ENCODE results near the gene VIL1. TPM values are rescaled to one million over a fixed set of nuclear protein-coding genes. Genes with fewer than 3 reads are reported as not detected.

Gene VIL1
- total RNA-seq, 6 experiments from 2014 or later = 2.1 to 118 (median 19.1) TPM

- Histone ChIP-seq H3K9me3 (no peaks in the 10 kb centered on the region), H3K4me3 (no peak overlapping the region), H3K27me3 (no peaks in the 10 kb centered on the region), H3K4me1 (peaks cover 0 to 5% (median 0%) of the 10 kb centered on the region in 4 donors), H3K36me3 (peaks cover 0 to 15% (median 2%) of the 10 kb centered on the region in 4 donors), H3K27ac (no peak overlapping the region)
- WGBS (ENCODE audit: insufficient coverage, low coverage, low lambda C conversion rate, missing lambda C conversion rate) = 90% methylated on average over 6 of the region's 9 CpGs
- TF ChIP-seq, protein P1, sequence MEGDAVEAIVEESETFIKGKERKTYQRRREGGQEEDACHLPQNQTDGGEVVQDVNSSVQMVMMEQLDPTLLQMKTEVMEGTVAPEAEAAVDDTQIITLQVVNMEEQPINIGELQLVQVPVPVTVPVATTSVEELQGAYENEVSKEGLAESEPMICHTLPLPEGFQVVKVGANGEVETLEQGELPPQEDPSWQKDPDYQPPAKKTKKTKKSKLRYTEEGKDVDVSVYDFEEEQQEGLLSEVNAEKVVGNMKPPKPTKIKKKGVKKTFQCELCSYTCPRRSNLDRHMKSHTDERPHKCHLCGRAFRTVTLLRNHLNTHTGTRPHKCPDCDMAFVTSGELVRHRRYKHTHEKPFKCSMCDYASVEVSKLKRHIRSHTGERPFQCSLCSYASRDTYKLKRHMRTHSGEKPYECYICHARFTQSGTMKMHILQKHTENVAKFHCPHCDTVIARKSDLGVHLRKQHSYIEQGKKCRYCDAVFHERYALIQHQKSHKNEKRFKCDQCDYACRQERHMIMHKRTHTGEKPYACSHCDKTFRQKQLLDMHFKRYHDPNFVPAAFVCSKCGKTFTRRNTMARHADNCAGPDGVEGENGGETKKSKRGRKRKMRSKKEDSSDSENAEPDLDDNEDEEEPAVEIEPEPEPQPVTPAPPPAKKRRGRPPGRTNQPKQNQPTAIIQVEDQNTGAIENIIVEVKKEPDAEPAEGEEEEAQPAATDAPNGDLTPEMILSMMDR (IDR thresholded peaks at IDR 0.05) = no peak
- TF ChIP-seq POLR2A (IDR thresholded peaks at IDR 0.05) = no peak
- intact Hi-C loops (cut with DNase I) = no loop called here
- DNase-seq = no peak
- no peak for ATAC-seq
Measured at GRCh38 chr2:218434456-218434855, 15.5 kb downstream of the VIL1 start.

DNA sequence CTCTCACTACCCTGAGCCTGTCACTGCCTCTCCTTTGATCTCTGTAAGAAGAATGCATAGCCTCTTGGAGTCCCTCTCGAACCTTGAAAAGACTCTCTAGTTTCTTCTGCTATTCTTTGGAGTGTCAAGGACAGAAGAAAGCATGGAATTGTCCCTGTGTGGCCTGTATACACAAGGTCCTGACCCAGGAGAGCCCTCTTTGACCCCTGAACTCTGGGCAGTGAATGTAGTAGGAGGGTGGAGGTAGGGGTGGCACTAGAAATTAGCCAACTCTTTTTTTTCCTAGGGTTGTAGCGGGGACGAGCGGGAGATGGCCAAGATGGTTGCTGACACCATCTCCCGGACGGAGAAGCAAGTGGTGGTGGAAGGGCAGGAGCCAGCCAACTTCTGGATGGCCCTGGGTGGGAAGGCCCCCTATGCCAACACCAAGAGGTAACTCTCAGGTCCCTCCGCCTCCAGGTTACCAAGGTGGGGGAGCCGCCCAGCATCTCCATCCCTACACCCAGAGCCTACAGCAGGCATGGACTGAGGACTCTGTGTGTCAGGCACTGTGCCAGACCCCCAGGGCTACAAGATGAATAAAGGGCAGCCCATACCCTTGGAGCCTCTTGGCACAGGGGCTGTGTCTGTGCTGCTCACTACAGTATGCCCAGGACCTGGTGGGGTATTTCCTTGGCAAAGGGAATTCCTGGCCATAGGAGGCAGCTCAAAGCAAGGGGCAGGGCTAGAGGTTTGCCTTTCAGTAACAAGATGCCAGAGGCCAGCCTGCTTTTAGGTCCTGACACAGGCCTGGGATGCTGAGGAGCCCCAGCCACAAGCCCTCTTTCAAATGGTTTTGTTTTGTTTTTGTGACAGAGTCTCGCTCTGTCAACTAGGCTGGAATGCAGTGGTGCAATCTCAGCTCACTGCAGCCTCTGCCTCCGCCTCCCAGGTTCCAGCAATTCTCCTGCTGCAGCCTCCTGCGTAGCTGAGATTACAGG is 16.4 kb downstream of the VIL1 start:
- WGBS (ENCODE audit: insufficient coverage, low coverage, low lambda C conversion rate, missing lambda C conversion rate) = 93% methylated on average over 8 of the region's 11 CpGs
- Histone ChIP-seq H3K4me3 (no peak overlapping the region), H3K4me1 (peaks cover 0 to 5% (median 0%) of the 10 kb centered on the region in 4 donors), H3K9me3 (no peaks in the 10 kb centered on the region), H3K27ac (no peak overlapping the region), H3K36me3 (peaks cover 0 to 20% (median 2%) of the 10 kb centered on the region in 4 donors), H3K27me3 (no peaks in the 10 kb centered on the region)
- ATAC-seq = peak; percentile 13 to 66 (median 32)
- TF ChIP-seq, protein P1 (IDR thresholded peaks at IDR 0.05) = no peak
- TF ChIP-seq POLR2A (IDR thresholded peaks at IDR 0.05) = no peak
- intact Hi-C loops (cut with DNase I) = no loop called here
- no peak for DNase-seq

GRCh38 chr2:218436992-218437391 is 18.1 kb downstream of the VIL1 start:
- intact Hi-C loops (cut with DNase I) = no loop called here
- 71% methylated on average over 5 of the region's 5 CpGs for WGBS (ENCODE audit: insufficient coverage, low coverage, low lambda C conversion rate, missing lambda C conversion rate)

DNA sequence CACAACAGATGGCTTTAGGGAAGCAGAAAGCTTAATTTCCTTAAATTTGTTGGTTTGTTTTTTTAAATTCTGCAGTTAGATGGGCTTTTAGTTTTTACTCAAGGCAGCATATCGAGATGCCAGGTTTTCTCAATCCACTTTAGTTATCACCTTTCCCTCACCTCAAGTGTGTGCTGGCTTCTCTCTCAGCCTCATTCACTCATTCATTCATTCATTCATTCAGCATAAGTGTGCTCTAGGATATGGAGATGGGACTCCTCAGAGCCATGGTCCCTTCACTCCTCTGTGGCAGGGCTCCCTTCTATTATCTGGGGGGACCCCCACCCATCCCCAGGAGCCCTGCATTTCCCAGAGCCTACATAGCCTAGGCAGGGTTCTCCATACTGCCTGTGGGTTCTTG is 19.0 kb downstream of the VIL1 start:
- Histone ChIP-seq H3K9me3 (no peaks in the 10 kb centered on the region), H3K36me3 (peaks cover 0 to 20% (median 0%) of the 10 kb centered on the region in 4 donors), H3K27ac (no peak overlapping the region), H3K27me3 (no peaks in the 10 kb centered on the region), H3K4me3 (no peak overlapping the region), H3K4me1 (peaks cover 0 to 5% (median 0%) of the 10 kb centered on the region in 4 donors)
- no CpG with 5 or more reads among the region's 1 CpG for WGBS (ENCODE audit: insufficient coverage, low coverage, low lambda C conversion rate, missing lambda C conversion rate)
- TF ChIP-seq, protein P1 (IDR thresholded peaks at IDR 0.05) = no peak
- TF ChIP-seq POLR2A (IDR thresholded peaks at IDR 0.05) = no peak
- ATAC-seq = no peak
- DNase-seq = no peak
- intact Hi-C loops (cut with DNase I) = no loop called here

More at GRCh38 chr2:218436992-218437391, 18.1 kb downstream of the VIL1 start:
- ATAC-seq (no peak), DNase-seq (peak in 1 of 3 donors; percentile 27)
- Histone ChIP-seq H3K27ac (no peak overlapping the region), H3K4me1 (peaks cover 0 to 5% (median 0%) of the 10 kb centered on the region in 4 donors), H3K4me3 (no peak overlapping the region), H3K9me3 (no peaks in the 10 kb centered on the region), H3K36me3 (peaks cover 0 to 20% (median 0%) of the 10 kb centered on the region in 4 donors), H3K27me3 (no peaks in the 10 kb centered on the region)
- TF ChIP-seq POLR2A (IDR thresholded peaks at IDR 0.05) = no peak
- TF ChIP-seq, protein P1 (IDR thresholded peaks at IDR 0.05) = no peak
